ENCODE results near the gene MSRB3. TPM values are rescaled to one million over a fixed set of nuclear protein-coding genes. Genes with fewer than 3 reads are reported as not detected.

The MSRB3 gene
- total and polyA plus RNA-seq, 2 donors (not counting 3 experiments of a cell fraction or from before 2014, with no cell fraction given): 20.0 to 59.3 TPM

DNA sequence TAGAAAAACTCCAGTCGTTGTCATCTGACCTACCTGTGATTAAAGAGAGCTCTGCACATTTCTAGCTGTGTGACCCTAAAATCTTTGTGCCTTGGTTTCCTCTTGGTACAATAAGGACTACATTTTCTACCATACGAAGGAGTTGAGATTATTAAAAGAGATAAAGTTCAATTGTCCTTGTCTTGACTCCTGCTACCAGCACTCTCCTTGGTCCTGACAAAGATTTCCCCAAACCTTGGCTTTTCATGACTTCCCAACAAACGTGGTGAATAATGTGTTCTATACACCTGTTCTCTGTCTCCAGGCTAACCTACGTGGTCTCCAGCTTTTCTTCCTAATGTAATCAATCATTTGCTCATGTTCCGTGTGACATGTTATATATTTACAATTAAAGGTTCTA, 223.5 kb downstream of the MSRB3 start:
- no peak overlapping the region for H2AFZ ChIP-seq (ENCODE audit: low read depth, low read length)
- dilution Hi-C loops (cut with MboI; ENCODE audit: extremely low pct_ligation_motif_present, low sequenced_read_pairs) (no loop called here), intact Hi-C loops (cut with micrococcal nuclease) (no loop called here)
- no peaks in the 10 kb centered on the region for H3K9me1 ChIP-seq (replicated peaks; ENCODE audit: control insufficient read depth, extremely low read depth, insufficient read depth, low read length)
- H4K20me1 ChIP-seq (replicated peaks; ENCODE audit: control insufficient read depth, extremely low read depth, insufficient read depth, low read length): no peaks in the 10 kb centered on the region
- CTCF ChIA-PET: no interaction called here
- H3K4me3 ChIP-seq (replicated peaks in 1 of 3; ENCODE audit: insufficient read depth in 1 of 3, low read depth in 1 of 3, low read length in 3 of 3): no peak overlapping the region
- no TSS peak for BruUV-seq (replicated peaks)
- H3K4me2 ChIP-seq (ENCODE audit: insufficient read depth, low read length): no peak overlapping the region
- H3K9me3 ChIP-seq (replicated peaks; ENCODE audit: control insufficient read depth, insufficient read depth, low read length): no peaks in the 10 kb centered on the region
- peaks cover 11% of the 10 kb centered on the region for H3K4me1 ChIP-seq (ENCODE audit: control insufficient read depth, extremely low read depth, insufficient read depth, low read length)
- POLR2A ChIA-PET: no interaction called here
- no peak overlapping the region for H3K27ac ChIP-seq (ENCODE audit: insufficient read depth, low read depth, low read length)
- H3K9ac ChIP-seq (replicated peaks; ENCODE audit: extremely low read depth, insufficient read depth, low read length): no peak overlapping the region
- FAIRE-seq (no peak), DNase-seq (ENCODE audit: low read depth, low spot score) (no peak)
- TF ChIP-seq, protein P1, sequence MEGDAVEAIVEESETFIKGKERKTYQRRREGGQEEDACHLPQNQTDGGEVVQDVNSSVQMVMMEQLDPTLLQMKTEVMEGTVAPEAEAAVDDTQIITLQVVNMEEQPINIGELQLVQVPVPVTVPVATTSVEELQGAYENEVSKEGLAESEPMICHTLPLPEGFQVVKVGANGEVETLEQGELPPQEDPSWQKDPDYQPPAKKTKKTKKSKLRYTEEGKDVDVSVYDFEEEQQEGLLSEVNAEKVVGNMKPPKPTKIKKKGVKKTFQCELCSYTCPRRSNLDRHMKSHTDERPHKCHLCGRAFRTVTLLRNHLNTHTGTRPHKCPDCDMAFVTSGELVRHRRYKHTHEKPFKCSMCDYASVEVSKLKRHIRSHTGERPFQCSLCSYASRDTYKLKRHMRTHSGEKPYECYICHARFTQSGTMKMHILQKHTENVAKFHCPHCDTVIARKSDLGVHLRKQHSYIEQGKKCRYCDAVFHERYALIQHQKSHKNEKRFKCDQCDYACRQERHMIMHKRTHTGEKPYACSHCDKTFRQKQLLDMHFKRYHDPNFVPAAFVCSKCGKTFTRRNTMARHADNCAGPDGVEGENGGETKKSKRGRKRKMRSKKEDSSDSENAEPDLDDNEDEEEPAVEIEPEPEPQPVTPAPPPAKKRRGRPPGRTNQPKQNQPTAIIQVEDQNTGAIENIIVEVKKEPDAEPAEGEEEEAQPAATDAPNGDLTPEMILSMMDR (IDR thresholded peaks at IDR 0.05; ENCODE audit: extremely low read depth in 1 of 2, insufficient read depth in 1 of 2, low read depth in 1 of 2, low read length in 2 of 2): no peak
- TF ChIP-seq, protein P2, sequence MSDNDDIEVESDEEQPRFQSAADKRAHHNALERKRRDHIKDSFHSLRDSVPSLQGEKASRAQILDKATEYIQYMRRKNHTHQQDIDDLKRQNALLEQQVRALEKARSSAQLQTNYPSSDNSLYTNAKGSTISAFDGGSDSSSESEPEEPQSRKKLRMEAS (IDR thresholded peaks at IDR 0.05; ENCODE audit: insufficient read depth, insufficient read length): no peak
- TF ChIP-seq POLR2AphosphoS5 (IDR thresholded peaks at IDR 0.05; ENCODE audit: insufficient read depth, low read depth, low read length) (no peak), MYC (IDR thresholded peaks at IDR 0.05; ENCODE audit: low read depth, low read length) (no peak), GATA2 (IDR thresholded peaks at IDR 0.05; ENCODE audit: insufficient read depth, insufficient read length, low read depth, low read length) (no peak), EZH2 (IDR thresholded peaks at IDR 0.05; ENCODE audit: borderline replicate concordance, low read depth, low read length, severe bottlenecking) (no peak), JUN (IDR thresholded peaks at IDR 0.05; ENCODE audit: borderline replicate concordance, insufficient read depth, insufficient read length, low read depth) (no peak), FOS (IDR thresholded peaks at IDR 0.05; ENCODE audit: borderline replicate concordance, insufficient read depth, low read length) (no peak), POLR2A (IDR thresholded peaks at IDR 0.05; ENCODE audit: low read depth, low read length) (no peak)
- no peaks in the 10 kb centered on the region for H3K79me2 ChIP-seq (ENCODE audit: control insufficient read depth, insufficient read depth, low read length)
- H3K36me3 ChIP-seq (ENCODE audit: control insufficient read depth in 2 of 2, extremely low read depth in 1 of 2, insufficient read depth in 2 of 2, low read length in 2 of 2): no peaks in the 10 kb centered on the region
- no peaks in the 10 kb centered on the region for H3K27me3 ChIP-seq (ENCODE audit: control insufficient read depth in 2 of 2, insufficient read depth in 2 of 2, low read length in 2 of 2)
